ENCODE results near the gene TOMM40. TPM values are rescaled to one million over a fixed set of nuclear protein-coding genes. Genes with fewer than 3 reads are reported as not detected.

Gene TOMM40
- total and polyA plus RNA-seq, 9 of the 15 experiments (the other 6 are each of a cell fraction or from before 2014, with no cell fraction given), result 0.89 to 290 (median 160) TPM

DNA sequence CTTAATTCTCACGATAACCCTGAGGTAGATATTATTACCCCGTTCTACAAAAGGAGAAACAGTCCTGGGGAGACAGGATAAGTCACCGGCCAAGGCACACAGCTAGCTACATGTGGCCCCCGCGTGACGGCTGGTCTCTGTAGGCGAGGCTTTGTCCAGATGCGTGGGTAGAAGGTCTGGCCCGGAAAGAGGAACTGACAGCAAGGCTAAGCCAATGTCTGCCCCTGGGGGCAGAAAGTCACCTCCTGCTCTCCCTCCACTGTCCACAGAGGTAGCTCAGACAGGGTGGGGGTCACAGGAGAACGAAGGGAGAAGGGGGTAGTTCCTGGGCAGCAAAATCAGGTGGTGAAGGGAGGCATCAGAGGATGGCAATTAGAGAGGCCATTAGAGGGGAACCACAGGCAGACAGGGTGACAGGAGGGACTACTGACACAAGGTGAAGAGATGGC is 52.8 kb downstream of the TOMM40 start (continued):
- TF ChIP-seq, protein P1, sequence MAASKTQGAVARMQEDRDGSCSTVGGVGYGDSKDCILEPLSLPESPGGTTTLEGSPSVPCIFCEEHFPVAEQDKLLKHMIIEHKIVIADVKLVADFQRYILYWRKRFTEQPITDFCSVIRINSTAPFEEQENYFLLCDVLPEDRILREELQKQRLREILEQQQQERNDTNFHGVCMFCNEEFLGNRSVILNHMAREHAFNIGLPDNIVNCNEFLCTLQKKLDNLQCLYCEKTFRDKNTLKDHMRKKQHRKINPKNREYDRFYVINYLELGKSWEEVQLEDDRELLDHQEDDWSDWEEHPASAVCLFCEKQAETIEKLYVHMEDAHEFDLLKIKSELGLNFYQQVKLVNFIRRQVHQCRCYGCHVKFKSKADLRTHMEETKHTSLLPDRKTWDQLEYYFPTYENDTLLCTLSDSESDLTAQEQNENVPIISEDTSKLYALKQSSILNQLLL (CRISPR knock-in tag; IDR thresholded peaks at IDR 0.05; ENCODE audit: borderline replicate concordance), result no peak
- TF ChIP-seq SOX6 (IDR thresholded peaks at IDR 0.05), result peak; percentile 72
- TF ChIP-seq, protein P2, sequence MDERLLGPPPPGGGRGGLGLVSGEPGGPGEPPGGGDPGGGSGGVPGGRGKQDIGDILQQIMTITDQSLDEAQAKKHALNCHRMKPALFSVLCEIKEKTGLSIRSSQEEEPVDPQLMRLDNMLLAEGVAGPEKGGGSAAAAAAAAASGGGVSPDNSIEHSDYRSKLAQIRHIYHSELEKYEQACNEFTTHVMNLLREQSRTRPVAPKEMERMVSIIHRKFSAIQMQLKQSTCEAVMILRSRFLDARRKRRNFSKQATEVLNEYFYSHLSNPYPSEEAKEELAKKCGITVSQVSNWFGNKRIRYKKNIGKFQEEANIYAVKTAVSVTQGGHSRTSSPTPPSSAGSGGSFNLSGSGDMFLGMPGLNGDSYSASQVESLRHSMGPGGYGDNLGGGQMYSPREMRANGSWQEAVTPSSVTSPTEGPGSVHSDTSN (CRISPR knock-in tag; IDR thresholded peaks at IDR 0.05; ENCODE audit: low read depth), result no peak
- TF ChIP-seq, protein P2 (tag; conservative IDR thresholded peaks at IDR 0.05; ENCODE audit: low read depth), result no peak; the same call in 1 of the 2 replicates
- TF ChIP-seq RNF2 (IDR thresholded peaks at IDR 0.05), result peak; percentile 85
- peak; percentile 97 for TF ChIP-seq EGR1 (conservative IDR thresholded peaks at IDR 0.05)
- peak; percentile 52 for TF ChIP-seq ZNF431 (CRISPR knock-in tag; IDR thresholded peaks at IDR 0.05)
- TF ChIP-seq, protein P3, sequence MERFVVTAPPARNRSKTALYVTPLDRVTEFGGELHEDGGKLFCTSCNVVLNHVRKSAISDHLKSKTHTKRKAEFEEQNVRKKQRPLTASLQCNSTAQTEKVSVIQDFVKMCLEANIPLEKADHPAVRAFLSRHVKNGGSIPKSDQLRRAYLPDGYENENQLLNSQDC (CRISPR knock-in tag; IDR thresholded peaks at IDR 0.05), result no peak
- peak; percentile 69; the same call in 1 of the 2 replicates for TF ChIP-seq ZNF766 (CRISPR knock-in tag; conservative IDR thresholded peaks at IDR 0.05)
- peak; percentile 41 for TF ChIP-seq MEIS2 (IDR thresholded peaks at IDR 0.05; ENCODE audit: partially characterized antibody)
- no peak for TF ChIP-seq E2F3 (CRISPR knock-in tag; IDR thresholded peaks at IDR 0.05)
- no peak for TF ChIP-seq MECOM (CRISPR knock-in tag; IDR thresholded peaks at IDR 0.05)
- no peak for TF ChIP-seq XRCC5 (IDR thresholded peaks at IDR 0.05; ENCODE audit: low read depth, low read length)
- TF ChIP-seq, protein P4, sequence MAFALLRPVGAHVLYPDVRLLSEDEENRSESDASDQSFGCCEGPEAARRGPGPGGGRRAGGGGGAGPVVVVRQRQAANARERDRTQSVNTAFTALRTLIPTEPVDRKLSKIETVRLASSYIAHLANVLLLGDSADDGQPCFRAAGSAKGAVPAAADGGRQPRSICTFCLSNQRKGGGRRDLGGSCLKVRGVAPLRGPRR (CRISPR knock-in tag; IDR thresholded peaks at IDR 0.05), result no peak
- peak; percentile 55; the same call in 1 of the 2 replicates for TF ChIP-seq CTBP1 (IDR thresholded peaks at IDR 0.05; ENCODE audit: borderline replicate concordance)
- TF ChIP-seq MAFF (IDR thresholded peaks at IDR 0.05; ENCODE audit: low read length), result no peak
- no peak for TF ChIP-seq RHOXF2B (CRISPR knock-in tag; conservative IDR thresholded peaks at IDR 0.05)
- TF ChIP-seq LEF1 (IDR thresholded peaks at IDR 0.05), result peak; percentile 62
- TF ChIP-seq PHF8 (IDR thresholded peaks at IDR 0.05; ENCODE audit: borderline replicate concordance, low read length), result peak; percentile 22; the same call in 1 of the 2 replicates
- no peak for TF ChIP-seq CBX2 (IDR thresholded peaks at IDR 0.05; ENCODE audit: insufficient read depth, low read length, poor library complexity, severe bottlenecking)
- TF ChIP-seq JUND (IDR thresholded peaks at IDR 0.05; ENCODE audit: borderline replicate concordance, low read depth, low read length), result peak; percentile 59; the same call in 1 of the 2 replicates
- TF ChIP-seq JUND (tag; IDR thresholded peaks at IDR 0.05; ENCODE audit: borderline replicate concordance, low read depth, low read length), result peak; percentile 51; the same call in 1 of the 3 replicates
- peak; percentile 29; the same call in 1 of the 2 replicates for TF ChIP-seq JUN (IDR thresholded peaks at IDR 0.05; ENCODE audit: borderline replicate concordance, low read depth, low read length)
- TF ChIP-seq JUN (CRISPR knock-in tag; IDR thresholded peaks at IDR 0.05; ENCODE audit: borderline replicate concordance), result no peak
- 0 out of 2 replicates have a peak, but pooled peaks have one; percentile 37 for TF ChIP-seq POLR2A (conservative IDR thresholded peaks at IDR 0.05)
- peak; percentile 45 for TF ChIP-seq EP300 (IDR thresholded peaks at IDR 0.05; ENCODE audit: low read length)

All from K562 (cell line).